Measurements from ENCODE around the gene FANCI.

- TF ChIP-seq CTCF (IDR thresholded peaks at IDR 0.05) (no peak), POLR2A (IDR thresholded peaks at IDR 0.05) (no peak), POLR2AphosphoS5 (IDR thresholded peaks at IDR 0.05) (no peak)
These were observed 87.3 kb downstream of the FANCI start for GRCh38 chr15:89330881-89331595.
